Measurements from ENCODE around the gene SYNGR4. TPM values are rescaled to one million over a fixed set of nuclear protein-coding genes. Genes with fewer than 3 reads are reported as not detected.

SYNGR4 gene
- total and polyA plus RNA-seq, 2 donors (not counting 1 experiment from before 2014, with no cell fraction given), result not detected

- no peak for DNase-seq (ENCODE audit: low read depth in 2 of 2)
- Histone ChIP-seq H3K36me3 (ENCODE audit: control insufficient read depth, insufficient read depth, low read length) (no peaks in the 10 kb centered on the region), H3K9ac (ENCODE audit: insufficient read depth, low read length) (no peak overlapping the region), H2AFZ (ENCODE audit: low read length) (no peak overlapping the region), H3K27ac (ENCODE audit: insufficient read depth, low read length) (no peak overlapping the region), H4K20me1 (ENCODE audit: control insufficient read depth, extremely low read depth, insufficient read depth, low read length) (no peaks in the 10 kb centered on the region), H3K79me2 (ENCODE audit: control insufficient read depth, insufficient read depth, low read length) (no peaks in the 10 kb centered on the region), H3K4me1 (ENCODE audit: control insufficient read depth, extremely low read depth, insufficient read depth, low read length) (peaks cover 3% of the 10 kb centered on the region), H3K27me3 (ENCODE audit: control insufficient read depth, insufficient read depth, low read length) (no peaks in the 10 kb centered on the region), H3K4me3 (replicated peaks in 1 of 4; ENCODE audit: control extremely low read depth in 1 of 4, insufficient read depth in 1 of 4, low read depth in 3 of 4, low read length in 4 of 4) (no peak overlapping the region), H3K4me2 (ENCODE audit: extremely low read depth, insufficient read depth, low read length) (no peak overlapping the region), H3K9me3 (ENCODE audit: control insufficient read depth, insufficient read depth, low read depth, low read length) (no peaks in the 10 kb centered on the region)
- TF ChIP-seq CTCF (conservative IDR thresholded peaks at IDR 0.05 in 1 of 2, IDR thresholded peaks at IDR 0.05 in 1 of 2; ENCODE audit: low read depth in 1 of 2, low read length in 2 of 2) (no peak), EZH2 (IDR thresholded peaks at IDR 0.05; ENCODE audit: low read length, missing control alignments) (no peak)
These were observed 5.0 kb upstream of the SYNGR4 start for GRCh38 chr19:48359123-48359522.

DNA sequence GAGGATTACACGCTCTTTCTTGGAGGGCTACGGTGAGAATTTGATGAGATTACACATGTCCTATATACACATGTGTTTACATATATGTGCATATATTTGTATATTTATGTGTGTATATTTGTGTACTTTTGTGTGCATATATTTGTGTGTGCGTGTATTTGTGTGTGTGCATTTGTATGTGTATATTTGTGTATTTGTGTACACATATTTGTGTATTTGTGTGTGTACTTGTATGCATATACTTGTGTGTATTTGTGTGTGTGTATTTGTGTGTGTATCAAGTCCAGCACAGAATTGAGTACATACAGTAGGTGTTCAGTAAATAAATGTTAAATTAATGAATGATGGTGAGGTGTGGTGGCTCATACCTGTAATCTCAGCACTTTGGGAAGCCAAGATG is 2.3 kb upstream of the SYNGR4 start:
- no peak for TF ChIP-seq EZH2 (IDR thresholded peaks at IDR 0.05; ENCODE audit: low read length, missing control alignments)
- Histone ChIP-seq H2AFZ (ENCODE audit: low read length) (no peak overlapping the region), H4K20me1 (ENCODE audit: control insufficient read depth, extremely low read depth, insufficient read depth, low read length) (no peaks in the 10 kb centered on the region), H3K79me2 (ENCODE audit: control insufficient read depth, insufficient read depth, low read length) (no peaks in the 10 kb centered on the region), H3K4me2 (ENCODE audit: extremely low read depth, insufficient read depth, low read length) (no peak overlapping the region), H3K9ac (ENCODE audit: insufficient read depth, low read length) (no peak overlapping the region), H3K4me1 (ENCODE audit: control insufficient read depth, extremely low read depth, insufficient read depth, low read length) (peaks cover 6% of the 10 kb centered on the region), H3K27me3 (ENCODE audit: control insufficient read depth, insufficient read depth, low read length) (no peaks in the 10 kb centered on the region), H3K9me3 (ENCODE audit: control insufficient read depth, insufficient read depth, low read depth, low read length) (no peaks in the 10 kb centered on the region), H3K27ac (ENCODE audit: insufficient read depth, low read length) (no peak overlapping the region), H3K4me3 (replicated peaks in 1 of 4; ENCODE audit: control extremely low read depth in 1 of 4, insufficient read depth in 1 of 4, low read depth in 3 of 4, low read length in 4 of 4) (no peak overlapping the region), H3K36me3 (ENCODE audit: control insufficient read depth, insufficient read depth, low read length) (no peaks in the 10 kb centered on the region)
- DNase-seq (ENCODE audit: low read depth in 2 of 2), result no peak

- Histone ChIP-seq H3K36me3 (ENCODE audit: control insufficient read depth, insufficient read depth, low read length) (no peaks in the 10 kb centered on the region), H3K4me1 (ENCODE audit: control insufficient read depth, extremely low read depth, insufficient read depth, low read length) (peaks cover 6% of the 10 kb centered on the region), H3K9ac (ENCODE audit: insufficient read depth, low read length) (peak overlapping the region; percentile 62)
These were observed 1.3 kb upstream of the SYNGR4 start for GRCh38 chr19:48362716-48363499.

More at GRCh38 chr19:48362716-48363499, 1.3 kb upstream of the SYNGR4 start:
- Histone ChIP-seq H3K27me3 (ENCODE audit: control insufficient read depth, insufficient read depth, low read length) (no peaks in the 10 kb centered on the region), H3K4me3 (replicated peaks in 1 of 4; ENCODE audit: control extremely low read depth in 1 of 4, insufficient read depth in 1 of 4, low read depth in 3 of 4, low read length in 4 of 4) (peak overlapping the region; percentile 79 to 94 (median 82)), H3K79me2 (ENCODE audit: control insufficient read depth, insufficient read depth, low read length) (no peaks in the 10 kb centered on the region), H3K9me3 (ENCODE audit: control insufficient read depth, insufficient read depth, low read depth, low read length) (no peaks in the 10 kb centered on the region), H4K20me1 (ENCODE audit: control insufficient read depth, extremely low read depth, insufficient read depth, low read length) (no peaks in the 10 kb centered on the region), H2AFZ (ENCODE audit: low read length) (peak overlapping the region; percentile 50), H3K4me2 (ENCODE audit: extremely low read depth, insufficient read depth, low read length) (peak overlapping the region; percentile 100), H3K27ac (ENCODE audit: insufficient read depth, low read length) (peak overlapping the region; percentile 82)
- DNase-seq (ENCODE audit: low read depth in 2 of 2), result peak; percentile 90 to 95
- no peak for TF ChIP-seq EZH2 (IDR thresholded peaks at IDR 0.05; ENCODE audit: low read length, missing control alignments)
- TF ChIP-seq CTCF (conservative IDR thresholded peaks at IDR 0.05 in 1 of 2, IDR thresholded peaks at IDR 0.05 in 1 of 2; ENCODE audit: low read depth in 1 of 2, low read length in 2 of 2), result no peak
